ENCODE results near the gene POLR2F.

GRCh38 chr22:37990862-37991261, 37.4 kb downstream of the POLR2F start:
- TF ChIP-seq CTCF (tag by site-specific recombination; IDR thresholded peaks at IDR 0.05) (no peak), RBAK (tag by site-specific recombination; IDR thresholded peaks at IDR 0.05) (no peak), ZNF404 (tag by site-specific recombination; IDR thresholded peaks at IDR 0.05) (no peak), ZNF658 (tag by site-specific recombination; IDR thresholded peaks at IDR 0.05) (no peak), ZNF280D (tag by site-specific recombination; IDR thresholded peaks at IDR 0.05) (no peak), YY1 (tag by site-specific recombination; IDR thresholded peaks at IDR 0.05) (no peak), ZNF133 (tag by site-specific recombination; IDR thresholded peaks at IDR 0.05) (no peak), SP2 (tag by site-specific recombination; IDR thresholded peaks at IDR 0.05) (no peak)
- TF ChIP-seq, protein P1, sequence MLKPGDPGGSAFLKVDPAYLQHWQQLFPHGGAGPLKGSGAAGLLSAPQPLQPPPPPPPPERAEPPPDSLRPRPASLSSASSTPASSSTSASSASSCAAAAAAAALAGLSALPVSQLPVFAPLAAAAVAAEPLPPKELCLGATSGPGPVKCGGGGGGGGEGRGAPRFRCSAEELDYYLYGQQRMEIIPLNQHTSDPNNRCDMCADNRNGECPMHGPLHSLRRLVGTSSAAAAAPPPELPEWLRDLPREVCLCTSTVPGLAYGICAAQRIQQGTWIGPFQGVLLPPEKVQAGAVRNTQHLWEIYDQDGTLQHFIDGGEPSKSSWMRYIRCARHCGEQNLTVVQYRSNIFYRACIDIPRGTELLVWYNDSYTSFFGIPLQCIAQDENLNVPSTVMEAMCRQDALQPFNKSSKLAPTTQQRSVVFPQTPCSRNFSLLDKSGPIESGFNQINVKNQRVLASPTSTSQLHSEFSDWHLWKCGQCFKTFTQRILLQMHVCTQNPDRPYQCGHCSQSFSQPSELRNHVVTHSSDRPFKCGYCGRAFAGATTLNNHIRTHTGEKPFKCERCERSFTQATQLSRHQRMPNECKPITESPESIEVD (tag by site-specific recombination; IDR thresholded peaks at IDR 0.05) = no peak
- TF ChIP-seq, protein P2, sequence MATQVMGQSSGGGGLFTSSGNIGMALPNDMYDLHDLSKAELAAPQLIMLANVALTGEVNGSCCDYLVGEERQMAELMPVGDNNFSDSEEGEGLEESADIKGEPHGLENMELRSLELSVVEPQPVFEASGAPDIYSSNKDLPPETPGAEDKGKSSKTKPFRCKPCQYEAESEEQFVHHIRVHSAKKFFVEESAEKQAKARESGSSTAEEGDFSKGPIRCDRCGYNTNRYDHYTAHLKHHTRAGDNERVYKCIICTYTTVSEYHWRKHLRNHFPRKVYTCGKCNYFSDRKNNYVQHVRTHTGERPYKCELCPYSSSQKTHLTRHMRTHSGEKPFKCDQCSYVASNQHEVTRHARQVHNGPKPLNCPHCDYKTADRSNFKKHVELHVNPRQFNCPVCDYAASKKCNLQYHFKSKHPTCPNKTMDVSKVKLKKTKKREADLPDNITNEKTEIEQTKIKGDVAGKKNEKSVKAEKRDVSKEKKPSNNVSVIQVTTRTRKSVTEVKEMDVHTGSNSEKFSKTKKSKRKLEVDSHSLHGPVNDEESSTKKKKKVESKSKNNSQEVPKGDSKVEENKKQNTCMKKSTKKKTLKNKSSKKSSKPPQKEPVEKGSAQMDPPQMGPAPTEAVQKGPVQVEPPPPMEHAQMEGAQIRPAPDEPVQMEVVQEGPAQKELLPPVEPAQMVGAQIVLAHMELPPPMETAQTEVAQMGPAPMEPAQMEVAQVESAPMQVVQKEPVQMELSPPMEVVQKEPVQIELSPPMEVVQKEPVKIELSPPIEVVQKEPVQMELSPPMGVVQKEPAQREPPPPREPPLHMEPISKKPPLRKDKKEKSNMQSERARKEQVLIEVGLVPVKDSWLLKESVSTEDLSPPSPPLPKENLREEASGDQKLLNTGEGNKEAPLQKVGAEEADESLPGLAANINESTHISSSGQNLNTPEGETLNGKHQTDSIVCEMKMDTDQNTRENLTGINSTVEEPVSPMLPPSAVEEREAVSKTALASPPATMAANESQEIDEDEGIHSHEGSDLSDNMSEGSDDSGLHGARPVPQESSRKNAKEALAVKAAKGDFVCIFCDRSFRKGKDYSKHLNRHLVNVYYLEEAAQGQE (tag by site-specific recombination; IDR thresholded peaks at IDR 0.05) = no peak
